HL-60/S4 treated with retinoic acid at 250 ng/mL for 4 days and 3 days (cell line): ENCODE results near the gene C12orf42.

Experiments used
- in situ Hi-C: fragments of 300-500 bp; cut with MboI; formaldehyde crosslinking; loops from 2 replicates; pipeline ENCODE4 v1.7.0; 2022; ENCODE audit warnings: low sequenced_read_pairs

The C12orf42 gene

GRCh38 chr12:103350116-103350515 lies 145.7 kb downstream of the C12orf42 start:
- in situ Hi-C loops = no loop called here

GRCh38 chr12:103348935-103349334 lies 146.8 kb downstream of the C12orf42 start:
- in situ Hi-C loops = no loop called here

GRCh38 chr12:103336940-103337339 lies 158.8 kb downstream of the C12orf42 start:
- in situ Hi-C loops = no loop called here

GRCh38 chr12:103334466-103334865 lies 161.3 kb downstream of the C12orf42 start:
- in situ Hi-C loops = no loop called here

GRCh38 chr12:103333676-103334075 lies 162.1 kb downstream of the C12orf42 start:
- in situ Hi-C loops = no loop called here

GRCh38 chr12:103331643-103332042 lies 164.1 kb downstream of the C12orf42 start:
- in situ Hi-C loops = no loop called here

- in situ Hi-C loops = no loop called here
These were observed 165.1 kb downstream of the C12orf42 start for GRCh38 chr12:103330672-103331071.

- in situ Hi-C loops = no loop called here
These were observed 168.1 kb downstream of the C12orf42 start for GRCh38 chr12:103327676-103328075.

- in situ Hi-C loops = no loop called here
These were observed 169.6 kb downstream of the C12orf42 start for GRCh38 chr12:103326190-103326589.

GRCh38 chr12:103318566-103318965 lies 177.2 kb downstream of the C12orf42 start:
- in situ Hi-C loops = no loop called here

GRCh38 chr12:103317220-103317619 lies 178.5 kb downstream of the C12orf42 start:
- in situ Hi-C loops = no loop called here

- in situ Hi-C loops = no loop called here
These were observed 181.0 kb downstream of the C12orf42 start for GRCh38 chr12:103314786-103315185.

GRCh38 chr12:103313894-103314293 lies 181.9 kb downstream of the C12orf42 start:
- in situ Hi-C loops = no loop called here

- in situ Hi-C loops = no loop called here
These were observed 182.9 kb downstream of the C12orf42 start for GRCh38 chr12:103312742-103313354.

- in situ Hi-C loops = no loop called here
These were observed 185.1 kb downstream of the C12orf42 start for GRCh38 chr12:103310546-103311270.

- in situ Hi-C loops = no loop called here
These were observed 187.4 kb downstream of the C12orf42 start for GRCh38 chr12:103308396-103308795.

- in situ Hi-C loops = no loop called here
These were observed 192.3 kb downstream of the C12orf42 start for GRCh38 chr12:103303484-103303883.

- in situ Hi-C loops = no loop called here
These were observed 193.9 kb downstream of the C12orf42 start for GRCh38 chr12:103301642-103302591.

- in situ Hi-C loops = no loop called here
These were observed 207.8 kb downstream of the C12orf42 start for GRCh38 chr12:103288016-103288415.

GRCh38 chr12:103282124-103282523 lies 213.6 kb downstream of the C12orf42 start:
- in situ Hi-C loops = no loop called here

GRCh38 chr12:103279444-103279843 lies 216.3 kb downstream of the C12orf42 start:
- in situ Hi-C loops = no loop called here
